MG63 (cell line): ENCODE results near the gene PSMD7. TPM values are rescaled to one million over a fixed set of nuclear protein-coding genes. Genes with fewer than 3 reads are reported as not detected.
"Not testable (repeated sequence)": the region's sequence is repeated elsewhere in the genome, so short reads cannot be mapped to it uniquely, and the experiment has no call there.

Experiments
- DNase-seq: peaks from one replicate; pipeline ENCODE4 v3.0.0-alpha.2; 2020
- H3K27me3 ChIP-seq: fragments of 250-450 bp; sonication (Bioruptor Pico); 2 replicates; pipeline ENCODE4 v1.5.1; 2020; ENCODE audit warnings: mild to moderate bottlenecking, moderate library complexity
- H3K36me3 ChIP-seq: fragments of 250-450 bp; sonication (Bioruptor Pico); 2 replicates; pipeline ENCODE4 v1.5.1; 2020; ENCODE audit warnings: mild to moderate bottlenecking, moderate library complexity
- H3K4me3 ChIP-seq: fragments of 250-450 bp; sonication (Bioruptor Pico); 2 replicates; pipeline ENCODE4 v1.5.1; 2020; ENCODE audit warnings: mild to moderate bottlenecking, moderate library complexity
- H3K9me3 ChIP-seq: fragments of 250-450 bp; sonication (Bioruptor Pico); 2 replicates; pipeline ENCODE4 v1.5.1; 2020; ENCODE audit warnings: mild to moderate bottlenecking, moderate library complexity
- total RNA-seq: library from RNA; depleted of rRNA; stranded (reverse); fragments of >200 nt; shearing (Covaris generic); gene quantifications from 2 replicates; pipeline ENCODE4 v1.2.3, GENCODE V29; 2014; ENCODE audit warnings: low replicate concordance; rRNA removed

The PSMD7 gene
- total RNA-seq, 1 experiment from 2014 or later = 121 TPM

GRCh38 chr16:74320707-74321106 lies 24.1 kb downstream of the PSMD7 start:
- no peaks in the 10 kb centered on the region for H3K36me3 ChIP-seq
- H3K9me3 ChIP-seq = no peaks in the 10 kb centered on the region
- no peak overlapping the region for H3K4me3 ChIP-seq
- DNase-seq = no peak
- no peaks in the 10 kb centered on the region for H3K27me3 ChIP-seq

- DNase-seq = no peak
- no peaks in the 10 kb centered on the region for H3K9me3 ChIP-seq
- H3K4me3 ChIP-seq = no peak overlapping the region
- no peaks in the 10 kb centered on the region for H3K27me3 ChIP-seq
- no peaks in the 10 kb centered on the region for H3K36me3 ChIP-seq
Measured at GRCh38 chr16:74321356-74321755, 24.7 kb downstream of the PSMD7 start.

- DNase-seq = no peak
- Histone ChIP-seq H3K27me3 (no peaks in the 10 kb centered on the region), H3K36me3 (no peaks in the 10 kb centered on the region), H3K4me3 (no peak overlapping the region), H3K9me3 (no peaks in the 10 kb centered on the region)
Measured at GRCh38 chr16:74322301-74322710, 25.7 kb downstream of the PSMD7 start.

- not testable (repeated sequence) for H3K9me3 ChIP-seq, H3K4me3 ChIP-seq, H3K27me3 ChIP-seq, H3K36me3 ChIP-seq, DNase-seq
Measured at GRCh38 chr16:74324777-74325176, 28.2 kb downstream of the PSMD7 start.

- Histone ChIP-seq H3K36me3 (no peaks in the 10 kb centered on the region), H3K4me3 (no peak overlapping the region), H3K9me3 (no peaks in the 10 kb centered on the region), H3K27me3 (no peaks in the 10 kb centered on the region)
- DNase-seq = no peak
Measured at GRCh38 chr16:74325641-74326040, 29.0 kb downstream of the PSMD7 start.

- not testable (repeated sequence) for H3K27me3 ChIP-seq, H3K9me3 ChIP-seq, H3K36me3 ChIP-seq, H3K4me3 ChIP-seq, DNase-seq
Measured at GRCh38 chr16:74328346-74328745, 31.7 kb downstream of the PSMD7 start.

GRCh38 chr16:74332469-74332868 lies 35.9 kb downstream of the PSMD7 start:
- DNase-seq, H3K27me3 ChIP-seq, H3K36me3 ChIP-seq, H3K4me3 ChIP-seq, H3K9me3 ChIP-seq: not testable (repeated sequence)

- H3K4me3 ChIP-seq, H3K36me3 ChIP-seq, H3K9me3 ChIP-seq, H3K27me3 ChIP-seq, DNase-seq: not testable (repeated sequence)
Measured at GRCh38 chr16:74337506-74337905, 40.9 kb downstream of the PSMD7 start.

GRCh38 chr16:74339226-74339625 lies 42.6 kb downstream of the PSMD7 start:
- DNase-seq, H3K4me3 ChIP-seq, H3K27me3 ChIP-seq, H3K36me3 ChIP-seq, H3K9me3 ChIP-seq: not testable (repeated sequence)

GRCh38 chr16:74353038-74353437 lies 56.4 kb downstream of the PSMD7 start:
- not testable (repeated sequence) for H3K36me3 ChIP-seq, H3K9me3 ChIP-seq, H3K27me3 ChIP-seq, DNase-seq, H3K4me3 ChIP-seq

Other genes starting within 250 kb of the PSMD7 start
- 1.4 and 1.8 TPM in 2 replicates for gene NPIPB15, start 79.5 kb downstream of the PSMD7 start, total RNA-seq
- gene CLEC18B, start 124.7 kb downstream of the PSMD7 start, total RNA-seq = not detected in 2 replicates